ENCODE data around the gene CCDC121.

CCDC121 gene, protein sequence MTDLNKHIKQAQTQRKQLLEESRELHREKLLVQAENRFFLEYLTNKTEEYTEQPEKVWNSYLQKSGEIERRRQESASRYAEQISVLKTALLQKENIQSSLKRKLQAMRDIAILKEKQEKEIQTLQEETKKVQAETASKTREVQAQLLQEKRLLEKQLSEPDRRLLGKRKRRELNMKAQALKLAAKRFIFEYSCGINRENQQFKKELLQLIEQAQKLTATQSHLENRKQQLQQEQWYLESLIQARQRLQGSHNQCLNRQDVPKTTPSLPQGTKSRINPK

DNA sequence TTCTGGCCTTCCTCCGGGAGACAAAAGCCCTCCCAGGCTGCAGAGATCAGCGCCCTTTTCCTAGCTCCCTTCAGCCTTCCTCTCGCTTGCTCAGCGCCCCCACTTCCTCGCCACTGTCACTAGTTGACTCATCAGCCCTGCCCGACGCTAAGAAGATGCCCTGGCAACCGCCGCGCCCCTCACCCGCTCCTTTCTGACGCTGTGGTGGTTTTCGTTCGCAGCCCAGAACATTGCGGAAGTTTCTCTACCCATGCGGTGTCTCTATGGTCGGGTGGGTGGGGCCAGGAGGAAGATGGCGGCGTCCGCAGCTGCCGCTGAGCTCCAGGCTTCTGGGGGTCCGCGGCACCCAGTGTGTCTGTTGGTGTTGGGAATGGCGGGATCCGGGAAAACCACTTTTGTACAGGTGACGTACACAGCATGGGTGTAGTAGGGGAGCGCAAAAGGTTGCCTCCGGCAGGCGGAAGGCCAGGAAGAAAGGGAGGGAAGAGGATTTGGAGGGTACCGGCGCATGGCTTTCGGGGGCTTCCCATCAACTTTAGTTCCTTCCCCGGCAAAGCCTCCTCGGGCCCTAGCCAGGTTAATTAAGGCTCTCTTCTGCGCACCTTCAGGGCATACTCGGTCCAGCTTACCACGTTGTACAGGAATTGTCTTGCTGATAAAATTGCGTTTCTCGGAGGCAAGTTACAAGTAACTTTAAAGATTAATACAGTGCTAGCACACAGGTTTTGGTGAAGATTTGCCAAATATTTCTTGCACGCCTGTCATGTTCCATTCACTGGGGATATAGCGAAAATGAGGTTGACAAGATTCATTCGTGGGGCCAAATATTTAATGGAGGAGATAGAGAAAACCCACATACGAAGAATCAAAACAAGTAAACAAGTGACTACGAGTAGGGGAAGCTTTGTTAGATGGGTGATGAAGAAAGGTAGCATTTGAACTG is at the start of gene CCDC121, which contains the start of gene GPN1:
Gene CCDC121, minus strand, starts transcription at position 246 of the 943 bp plus-strand sequence. CDS start 1,213 bp downstream, outside the sequence.
Gene GPN1, plus strand, starts transcription at position 284 of the 943 bp plus-strand sequence. Its CDS starts 9 bp downstream, at position 293.
- peak; percentile 95 for DNase-seq

DNA sequence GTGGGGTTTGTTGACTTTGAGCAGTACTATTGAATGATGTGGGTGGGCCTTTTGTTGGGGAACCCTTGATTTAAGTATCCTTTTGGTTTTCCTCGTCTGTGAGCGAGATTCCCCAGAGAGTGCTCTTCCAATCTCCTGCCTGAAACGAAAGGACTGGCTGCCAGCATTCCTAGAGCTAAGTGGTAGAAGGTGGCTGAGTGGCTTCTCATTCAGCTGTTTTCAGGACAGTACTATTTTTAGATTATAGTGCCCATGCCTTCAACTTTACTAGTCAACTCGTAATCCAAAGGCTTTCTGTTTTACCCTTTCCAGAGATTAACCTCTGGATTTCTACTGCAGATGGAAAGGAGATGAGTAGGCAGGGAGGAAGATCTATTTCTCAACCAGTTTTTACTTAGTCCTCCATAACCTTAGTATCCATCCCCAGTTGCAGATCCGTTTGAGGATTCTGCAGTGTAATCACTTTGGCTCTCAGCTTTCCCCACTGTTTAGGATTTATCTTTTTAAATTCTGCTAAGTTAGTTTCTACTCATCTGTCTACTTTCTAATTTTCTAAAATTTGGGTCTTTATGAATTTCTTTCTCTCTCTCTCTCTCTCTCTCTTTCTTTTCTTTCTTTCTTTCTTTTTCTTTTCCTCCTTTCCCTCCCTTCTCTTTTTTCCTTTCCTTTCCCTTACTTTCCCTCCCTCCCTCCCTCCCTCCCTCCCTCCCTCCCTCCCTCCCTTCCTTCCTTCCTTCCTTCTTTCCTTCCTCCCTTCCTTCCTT is 44.1 kb upstream of the CCDC121 start:
- DNase-seq = no peak

DNA sequence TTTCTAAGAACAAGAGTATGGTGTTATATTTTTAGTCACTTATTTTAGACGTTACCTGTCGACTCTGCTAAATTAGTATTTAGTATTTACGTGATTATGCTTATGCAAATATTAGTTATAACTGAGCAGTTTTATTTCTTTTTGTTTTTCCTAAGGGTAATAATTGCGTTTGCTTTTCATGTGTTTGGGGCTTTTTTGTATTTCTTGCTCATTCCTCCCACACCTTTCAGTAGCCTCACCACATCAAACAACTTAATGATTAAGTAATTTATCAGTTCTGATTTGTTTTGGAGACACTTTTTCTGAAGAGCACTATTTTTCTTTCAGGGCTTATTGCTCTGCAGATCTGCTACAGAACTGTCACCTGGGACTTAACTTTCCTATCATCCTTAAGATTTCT is 42.4 kb upstream of the CCDC121 start:
- no peak for DNase-seq

DNA sequence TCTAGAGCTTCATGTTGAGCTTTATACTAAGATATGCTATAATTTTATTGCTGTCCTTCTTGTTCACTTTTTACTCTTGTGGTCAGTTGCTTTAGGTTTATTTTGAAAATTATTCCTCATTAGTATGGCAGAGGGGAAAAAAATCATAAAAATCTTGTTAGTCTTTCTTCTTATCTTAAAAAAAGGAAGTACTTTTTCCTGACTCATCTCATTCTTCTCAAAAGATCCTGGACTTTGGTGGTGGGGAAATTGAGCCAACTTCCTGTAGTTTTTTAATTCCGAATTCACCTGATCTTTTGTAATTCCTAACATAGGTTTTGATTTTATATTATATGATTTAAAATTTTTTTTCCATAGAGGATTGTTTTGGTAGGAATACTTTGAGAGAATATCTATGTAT is 38.6 kb upstream of the CCDC121 start:
- DNase-seq = no peak

DNA sequence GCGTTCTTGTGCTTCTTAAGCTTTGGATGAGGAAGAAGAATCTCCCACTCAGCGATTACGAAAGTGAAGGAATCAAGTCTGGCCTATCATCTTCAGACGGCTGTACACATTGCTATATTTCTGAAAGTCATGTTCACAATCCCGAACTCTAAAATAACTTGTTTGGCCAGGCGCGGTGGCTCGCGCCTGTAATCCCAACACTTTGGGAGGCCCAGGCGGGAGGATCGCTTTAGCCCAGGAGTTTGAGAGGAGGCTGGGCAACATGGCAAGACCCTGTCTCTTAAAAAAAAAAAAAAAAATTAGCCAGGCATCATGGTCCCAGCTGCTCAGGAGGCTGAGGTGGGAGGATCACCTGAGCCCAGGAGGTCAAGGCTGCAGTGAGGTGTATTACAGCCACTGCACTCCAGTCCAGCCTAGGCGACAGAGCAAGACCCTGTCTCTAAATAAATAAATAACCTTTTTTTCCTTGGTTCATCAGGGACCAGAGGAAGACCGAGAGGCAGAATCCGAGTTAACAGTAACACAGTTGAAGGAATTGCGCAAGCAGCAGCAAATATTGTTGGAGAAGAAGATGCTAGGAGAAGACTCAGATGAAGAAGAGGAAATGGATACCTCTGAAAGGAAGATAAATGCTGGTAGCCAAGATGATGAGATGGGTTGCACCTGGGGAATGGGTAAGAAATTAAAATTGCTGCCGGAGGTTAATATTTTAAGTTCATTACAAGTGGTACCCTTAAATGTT is 36.0 kb upstream of the CCDC121 start:
- no peak for DNase-seq

DNA sequence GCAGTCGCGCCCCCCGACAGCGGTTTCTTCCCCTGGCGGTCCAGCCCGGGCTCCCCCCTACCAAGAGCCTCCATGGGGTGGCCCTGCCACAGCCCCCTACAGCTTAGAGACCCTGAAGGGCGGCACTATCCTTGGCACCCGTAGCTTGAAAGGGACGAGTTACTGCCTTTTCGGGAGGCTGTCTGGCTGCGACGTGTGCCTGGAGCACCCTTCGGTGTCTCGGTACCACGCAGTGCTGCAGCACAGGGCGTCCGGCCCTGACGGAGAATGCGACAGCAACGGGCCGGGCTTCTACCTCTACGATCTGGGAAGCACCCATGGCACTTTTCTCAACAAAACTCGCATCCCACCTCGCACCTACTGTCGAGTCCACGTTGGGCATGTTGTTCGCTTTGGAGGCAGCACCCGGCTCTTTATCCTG is 35.4 kb upstream of the CCDC121 start:
- DNase-seq = no peak

DNA sequence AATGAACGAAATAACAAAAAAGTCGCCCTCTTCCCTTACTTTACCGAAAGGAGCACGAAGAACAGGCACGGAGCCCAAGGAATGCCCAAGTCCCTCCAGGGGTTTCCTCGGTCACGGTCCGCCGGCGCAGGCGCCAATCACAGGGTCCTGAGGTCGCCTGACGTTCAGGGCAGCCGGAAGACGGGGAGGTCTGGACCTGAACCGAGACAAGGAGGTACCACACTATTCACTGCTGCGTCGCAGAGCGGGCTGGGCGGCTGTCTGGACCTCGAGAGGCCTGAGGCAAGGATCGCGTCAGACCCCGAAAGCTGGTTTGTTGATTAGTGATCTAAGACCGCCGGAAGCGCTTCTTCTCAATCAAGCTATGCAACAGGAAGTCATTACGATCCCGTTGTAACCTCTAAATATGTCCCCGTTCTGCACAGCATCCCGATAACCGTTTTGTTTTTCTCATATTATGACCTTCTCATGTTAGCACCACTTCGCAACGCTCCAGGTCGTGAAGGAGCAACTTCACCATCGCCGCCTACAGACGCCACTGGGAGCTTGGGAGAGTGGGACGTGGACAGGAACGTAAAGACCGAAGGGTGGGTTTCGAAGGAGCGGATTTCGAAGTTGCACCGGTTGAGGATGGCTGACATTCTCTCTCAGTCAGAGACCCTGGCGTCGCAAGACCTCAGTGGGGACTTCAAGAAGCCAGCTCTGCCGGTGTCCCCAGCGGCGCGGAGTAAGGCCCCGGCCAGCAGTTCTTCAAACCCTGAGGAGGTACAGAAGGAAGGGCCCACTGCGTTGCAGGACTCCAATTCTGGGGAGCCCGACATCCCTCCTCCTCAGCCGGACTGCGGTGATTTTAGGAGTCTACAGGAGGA is 34.7 kb upstream of the CCDC121 start, which contains the start of the genes SLC4A1AP and SUPT7L:
Gene SLC4A1AP, plus strand, starts transcription at position 605 of the 869 bp plus-strand sequence. Its CDS starts 26 bp downstream, at position 631.
Gene SUPT7L, minus strand, starts transcription at position 330 of the 869 bp plus-strand sequence. CDS start 1,422 bp downstream, outside the sequence.
- DNase-seq = peak; percentile 95

DNA sequence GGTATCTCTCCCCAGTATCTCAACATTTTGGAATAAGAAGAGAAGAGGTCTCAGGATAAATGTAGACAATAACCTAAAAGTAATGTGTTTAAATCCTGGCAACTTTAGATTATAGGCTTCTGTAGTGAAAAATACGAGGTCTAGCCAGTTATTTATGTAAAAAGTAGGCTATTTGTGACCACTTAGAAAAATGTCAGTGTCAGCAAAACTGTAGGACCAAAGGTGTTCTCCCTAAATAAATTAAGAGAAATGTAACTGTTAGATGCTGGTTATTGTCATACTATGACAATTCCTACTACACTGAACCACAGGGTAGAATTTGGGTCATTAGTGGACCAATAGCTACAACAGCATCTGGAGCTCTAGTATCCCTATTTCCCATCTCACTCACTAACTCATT is 32.6 kb upstream of the CCDC121 start:
- no peak for DNase-seq

DNA sequence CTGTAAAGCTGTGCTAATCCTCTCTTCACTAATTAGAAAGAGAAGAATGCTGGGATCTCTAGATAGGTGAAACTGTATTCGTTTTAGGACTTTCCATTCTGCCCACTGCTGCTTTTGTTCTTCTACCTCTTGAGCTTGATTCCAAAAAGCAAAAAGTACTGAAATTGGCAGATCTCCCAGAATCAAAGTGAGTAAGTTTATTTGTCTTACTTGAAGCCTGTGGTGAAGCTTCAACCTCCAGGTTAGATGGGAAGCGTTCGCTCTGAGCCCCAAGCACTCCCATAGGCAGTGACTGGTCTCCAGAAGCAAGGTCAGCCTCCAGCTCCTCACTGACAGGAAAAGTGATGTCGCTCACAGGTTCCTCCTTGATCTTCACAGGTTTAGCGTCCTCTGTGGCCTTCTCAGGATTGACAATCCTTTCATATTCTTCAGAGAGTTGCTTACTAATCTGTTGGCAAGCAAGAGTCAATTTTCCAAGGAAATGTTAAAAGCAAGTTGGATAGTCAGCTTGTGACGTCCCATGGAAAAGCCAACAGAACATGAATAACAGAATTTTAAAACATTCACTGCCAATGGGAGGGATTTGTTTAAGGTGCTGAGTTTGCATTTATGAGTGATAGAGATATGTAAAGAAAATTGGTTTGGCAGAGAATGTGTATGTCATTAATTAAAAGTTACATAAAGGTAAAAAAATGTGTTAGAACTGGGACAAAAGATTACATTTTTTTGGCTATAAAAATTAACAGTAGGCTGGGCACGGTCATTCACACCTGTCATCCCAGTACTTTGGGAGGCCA is 26.5 kb upstream of the CCDC121 start:
- DNase-seq = no peak

DNA sequence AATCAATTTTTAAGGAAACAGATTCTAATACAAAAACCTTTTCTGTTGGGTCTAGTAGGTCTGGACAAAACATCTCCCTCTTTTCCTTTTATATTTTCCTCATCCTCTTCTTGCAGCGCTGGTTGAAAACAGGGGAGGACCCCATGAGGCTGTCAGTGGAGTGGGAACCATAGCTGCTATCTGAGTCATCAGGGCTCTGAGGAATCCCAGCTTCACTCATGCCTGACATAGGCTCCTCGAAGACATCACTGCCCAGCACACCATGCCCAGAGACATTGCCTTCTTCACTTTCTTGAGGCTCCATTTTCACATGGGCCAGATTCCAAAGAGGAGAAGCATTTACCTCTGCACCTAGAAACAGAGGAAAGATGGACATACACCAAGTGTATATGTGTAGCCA is 24.6 kb upstream of the CCDC121 start:
- no peak for DNase-seq

DNA sequence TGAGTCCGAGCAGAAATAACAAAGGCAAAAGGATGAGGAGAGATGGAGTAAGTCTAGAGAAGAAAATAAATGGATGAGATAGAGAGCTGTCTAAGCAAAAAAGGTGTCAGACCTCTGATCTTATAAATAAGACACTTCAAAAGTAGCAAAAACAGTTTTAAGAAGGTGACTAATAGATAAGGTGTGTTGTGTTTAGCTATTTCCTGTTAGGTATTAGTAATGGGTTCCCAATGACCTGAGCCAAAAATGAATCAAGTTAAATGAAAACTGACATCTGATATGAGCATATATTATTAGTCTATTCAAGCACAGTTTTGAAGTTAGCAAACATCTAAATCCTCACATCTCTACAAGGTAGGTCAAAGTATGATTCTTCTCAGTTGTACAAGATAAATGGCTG is 24.0 kb upstream of the CCDC121 start:
- no peak for DNase-seq

DNA sequence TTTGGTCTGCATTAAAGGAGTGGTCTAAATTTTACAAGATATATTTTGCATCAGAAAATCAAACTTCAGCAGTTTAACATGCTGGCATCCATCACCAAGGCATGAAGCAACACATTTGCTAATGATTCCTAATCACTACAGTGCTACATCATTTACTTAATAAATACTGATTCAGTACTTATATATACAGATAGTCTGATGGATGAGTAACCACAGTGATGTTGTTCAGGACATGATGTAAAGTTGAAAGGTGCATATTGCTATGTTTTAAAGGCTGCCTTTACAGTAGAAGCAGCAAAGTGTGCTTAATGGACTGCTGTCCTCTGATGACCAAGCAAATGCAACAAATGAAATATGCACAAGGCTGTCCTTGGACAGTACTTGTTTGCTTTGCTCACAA is 23.5 kb upstream of the CCDC121 start:
- no peak for DNase-seq

DNA sequence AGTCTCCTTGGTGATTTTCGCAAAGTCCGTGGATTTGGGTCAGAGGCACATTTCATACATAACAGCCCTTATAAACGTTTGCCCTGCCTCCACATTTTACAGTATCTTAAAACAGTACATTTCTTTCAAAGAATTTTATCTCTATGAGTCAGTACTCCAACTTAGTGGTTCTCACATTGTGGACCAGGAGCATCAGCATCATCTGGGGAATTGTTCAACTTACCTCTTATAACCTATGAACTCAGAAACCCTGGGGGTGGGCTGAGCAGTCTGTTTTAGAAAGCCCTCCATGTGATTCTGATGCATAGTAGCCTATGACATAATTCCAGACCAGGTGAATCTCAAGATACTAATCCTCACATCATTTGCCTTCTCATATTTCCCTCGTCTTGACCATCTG is 22.2 kb upstream of the CCDC121 start:
- DNase-seq = no peak

DNA sequence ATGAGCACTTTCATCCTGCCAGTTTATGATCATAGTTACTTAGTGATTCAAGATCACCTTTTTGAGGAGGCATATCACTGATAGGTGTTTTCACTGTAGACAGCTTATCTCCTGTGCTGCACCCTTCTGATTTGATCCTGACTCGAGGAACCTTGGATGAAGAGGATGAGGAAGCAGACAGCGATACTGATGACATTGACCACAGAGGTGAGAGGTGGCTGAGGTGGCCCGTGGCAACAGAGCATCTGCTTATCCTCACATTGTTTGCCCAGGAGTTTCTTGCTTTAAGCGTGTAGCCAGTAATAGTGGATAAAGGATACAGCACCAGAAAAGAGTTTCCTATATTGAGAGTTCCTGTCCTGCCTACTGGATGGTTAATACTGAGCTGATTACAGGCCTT is 18.9 kb upstream of the CCDC121 start:
- DNase-seq = no peak

DNA sequence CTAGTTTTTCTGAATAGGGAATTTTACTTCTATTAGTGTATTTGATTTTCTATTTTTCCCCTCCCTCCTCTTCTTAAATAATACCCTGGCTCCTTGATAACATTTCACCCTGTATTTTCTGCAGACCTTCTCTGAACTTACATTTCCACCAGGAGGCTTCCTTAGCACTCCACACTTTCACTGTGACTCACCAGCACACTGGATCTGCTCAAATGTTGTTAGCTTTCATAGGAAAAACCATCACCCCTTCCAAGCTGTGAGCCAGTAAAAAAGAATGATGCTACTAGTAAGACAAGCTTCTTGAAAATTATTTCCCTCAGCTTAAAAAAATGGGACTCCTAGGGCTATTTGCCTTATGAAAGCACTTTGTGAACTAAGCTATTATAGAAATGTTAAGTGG is 18.5 kb upstream of the CCDC121 start:
- DNase-seq = no peak

DNA sequence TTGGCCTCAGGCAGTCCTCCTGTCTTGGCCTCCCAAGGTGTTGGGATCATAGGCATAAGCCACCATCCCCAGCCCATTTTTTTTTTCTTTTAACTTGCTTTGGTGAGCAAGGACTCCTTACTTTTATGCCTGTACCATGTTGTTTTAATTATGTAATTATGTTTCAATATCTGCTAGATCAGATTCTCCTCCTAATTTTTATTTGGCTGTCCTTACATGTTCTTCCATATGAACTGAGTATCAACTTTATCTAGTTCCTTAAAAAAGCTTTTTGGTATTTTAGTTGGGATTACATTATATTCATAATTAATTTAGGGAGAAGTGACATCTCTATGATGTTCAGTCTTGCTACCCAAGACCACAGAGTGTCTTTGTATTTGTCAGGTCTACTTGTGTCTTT is 16.4 kb upstream of the CCDC121 start:
- DNase-seq = no peak

DNA sequence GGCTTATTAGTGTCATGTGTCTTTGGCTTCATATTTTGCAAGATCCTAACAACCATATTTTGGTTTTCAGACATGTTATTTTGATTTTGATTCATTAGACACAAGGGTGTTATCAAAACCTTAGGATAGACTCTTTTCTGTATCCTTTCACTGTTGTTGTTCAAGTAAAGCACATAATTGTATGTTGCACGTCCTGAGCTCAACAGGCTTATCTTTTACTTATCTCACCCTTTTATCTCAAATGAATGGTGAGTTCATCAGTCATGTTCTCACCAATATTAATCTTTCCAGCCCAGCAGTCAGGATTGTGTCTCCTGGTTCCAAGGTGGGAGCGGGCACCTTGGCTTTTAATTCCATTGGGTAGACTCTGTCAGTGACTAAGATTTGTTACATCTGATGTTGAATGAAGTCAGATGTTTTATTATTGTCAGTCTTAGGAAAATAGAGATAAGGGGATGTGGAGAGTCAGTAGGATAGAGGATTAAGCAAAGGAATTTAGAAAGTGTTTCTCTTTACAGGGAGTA is 12.0 kb upstream of the CCDC121 start:
- no peak for DNase-seq

DNA sequence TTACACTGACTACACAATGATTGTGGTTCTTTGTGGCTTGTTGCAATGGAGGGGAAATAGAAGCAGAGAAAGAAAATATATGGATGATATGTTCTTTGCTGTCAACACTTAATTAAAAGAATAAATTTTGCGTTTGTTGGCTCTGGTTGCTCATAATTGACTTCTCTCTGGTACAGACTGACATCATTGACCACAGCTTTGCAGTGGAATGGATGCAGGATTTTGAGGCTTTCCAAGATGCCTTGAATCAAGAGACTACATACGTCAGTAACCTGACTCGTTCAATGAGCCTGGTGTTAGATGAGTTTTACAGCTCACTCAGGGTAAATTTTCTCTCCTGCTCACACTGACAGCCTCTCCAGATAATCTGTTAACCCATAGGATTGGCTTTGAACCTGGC is 9.9 kb upstream of the CCDC121 start:
- DNase-seq = no peak

DNA sequence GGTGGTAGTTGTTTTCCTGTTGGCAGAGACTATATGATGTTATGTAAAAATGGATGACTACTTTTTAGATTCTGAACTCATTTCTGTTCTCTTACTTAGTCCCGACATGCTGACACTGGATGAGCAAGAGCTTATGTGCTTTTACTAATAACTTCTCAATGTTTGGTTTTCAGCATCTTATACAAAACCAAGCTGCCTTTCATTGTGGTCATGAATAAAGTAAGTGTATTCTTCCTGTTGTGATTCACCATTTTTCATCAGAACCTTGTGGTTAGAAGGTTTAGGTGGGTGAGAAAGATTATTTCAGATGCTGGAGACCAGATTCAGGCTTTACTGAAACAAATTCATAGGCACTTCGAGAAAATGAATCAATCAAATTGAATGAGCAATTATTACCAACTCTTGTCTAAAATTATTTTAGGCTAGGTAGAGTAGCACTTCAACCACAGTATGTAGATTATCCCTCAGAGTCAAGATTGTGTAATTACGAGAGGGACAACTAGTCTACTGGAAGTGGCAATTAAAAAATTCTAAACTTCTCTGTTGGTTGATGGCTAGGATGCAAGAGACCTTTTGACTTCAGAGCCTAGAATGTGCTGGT is 9.3 kb upstream of the CCDC121 start:
- no peak for DNase-seq

DNA sequence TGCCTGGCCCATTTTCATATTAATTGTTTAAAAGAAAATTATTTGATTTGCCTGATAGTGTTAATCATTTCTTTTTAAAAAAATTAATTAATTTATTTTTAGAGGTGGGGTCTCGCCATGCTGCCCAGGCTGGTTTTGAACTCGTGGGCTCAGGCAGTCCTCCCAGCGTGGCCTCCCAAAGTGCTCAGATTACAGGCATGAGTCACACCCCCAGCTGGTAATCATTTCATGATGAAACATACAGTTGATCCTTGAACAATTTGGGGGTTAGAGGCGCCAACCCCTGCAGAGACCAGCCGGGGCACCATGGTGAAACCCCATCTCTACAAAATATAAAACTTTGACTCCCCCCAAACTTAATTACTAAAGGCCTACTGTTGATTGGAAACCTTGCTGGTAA is 8.0 kb upstream of the CCDC121 start:
- no peak for DNase-seq
